ENCODE measurements around the gene USO1.

Gene USO1

GRCh38 chr4:75830906-75831305, 106.5 kb downstream of the USO1 start:
- H3K9me3 ChIP-seq (ENCODE audit: control insufficient read depth, low read length) = no peaks in the 10 kb centered on the region
- no peaks in the 10 kb centered on the region for H3K4me1 ChIP-seq (ENCODE audit: control insufficient read depth, insufficient read depth, low read depth, low read length)
- no peak overlapping the region for H3K23ac ChIP-seq (ENCODE audit: low read length in 2 of 2)
- no CpG with 5 or more reads among the region's 1 CpG for WGBS
- H2BK5ac ChIP-seq (ENCODE audit: low read depth, low read length, poor library complexity, severe bottlenecking) = no peak overlapping the region
- H3K4ac ChIP-seq (ENCODE audit: low read depth in 1 of 2, low read length in 2 of 2) = no peak overlapping the region
- no peak overlapping the region for H3K18ac ChIP-seq (ENCODE audit: low read depth in 1 of 2, low read length in 2 of 2)
- H3K14ac ChIP-seq (ENCODE audit: low read length in 2 of 2) = no peak overlapping the region
- H3K9ac ChIP-seq (ENCODE audit: low read length) = no peak overlapping the region
- no peaks in the 10 kb centered on the region for H3K27me3 ChIP-seq (ENCODE audit: control insufficient read depth in 1 of 2, insufficient read depth in 1 of 2, low read length in 2 of 2)
- no peak overlapping the region for H2AK5ac ChIP-seq (ENCODE audit: low read length, severe bottlenecking)
- no peaks in the 10 kb centered on the region for H3K79me1 ChIP-seq (replicated peaks; ENCODE audit: low read length, poor library complexity, severe bottlenecking)
- no peak overlapping the region for H2AFZ ChIP-seq (ENCODE audit: low read depth, low read length)
- DNase-seq = no peak
- no peak overlapping the region for H2BK12ac ChIP-seq (ENCODE audit: low read length in 2 of 2)
- no peak overlapping the region for H4K91ac ChIP-seq (ENCODE audit: low read length)
- H2BK15ac ChIP-seq (ENCODE audit: low read depth, poor library complexity, severe bottlenecking) = no peak overlapping the region
- no peak overlapping the region for H3K4me2 ChIP-seq (ENCODE audit: low read length, poor library complexity, severe bottlenecking)
- no peaks in the 10 kb centered on the region for H3K36me3 ChIP-seq (ENCODE audit: control insufficient read depth in 1 of 2, insufficient read depth in 2 of 2, low read depth in 1 of 2, low read length in 2 of 2)
- H2BK120ac ChIP-seq (ENCODE audit: low read depth, low read length) = no peak overlapping the region
- no peak overlapping the region for H3K27ac ChIP-seq (ENCODE audit: low read length, poor library complexity, severe bottlenecking)
- H3K4me3 ChIP-seq (ENCODE audit: insufficient read depth in 1 of 2, low read depth in 1 of 2, low read length in 2 of 2) = no peak overlapping the region
- H4K8ac ChIP-seq (ENCODE audit: low read length) = no peak overlapping the region

DNA sequence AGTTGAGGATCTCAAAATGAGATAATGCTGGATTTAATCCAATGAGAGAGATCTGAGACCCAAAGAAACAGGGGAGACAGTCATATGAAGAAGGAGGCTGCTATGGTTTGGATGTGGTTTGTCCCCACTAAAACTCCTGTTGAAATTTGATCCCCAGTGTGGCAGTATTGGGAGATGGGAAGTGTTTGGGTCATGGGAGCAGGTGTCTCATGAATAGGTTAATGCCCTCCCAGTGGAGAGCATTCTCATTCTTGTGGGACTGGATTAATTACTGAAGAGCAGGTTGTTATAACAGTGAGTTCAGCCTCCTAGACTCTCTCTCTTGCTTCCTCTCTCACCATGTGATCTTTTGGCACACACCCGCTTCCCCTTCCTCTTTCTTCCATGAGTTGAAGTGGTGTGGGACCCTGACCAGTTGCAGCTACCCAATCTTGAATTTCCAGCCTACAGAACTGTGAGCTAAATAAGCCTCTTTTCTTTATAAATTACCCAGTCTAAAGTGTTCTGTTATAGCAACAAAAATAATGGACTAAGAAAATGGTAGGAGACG, 107.6 kb downstream of the USO1 start:
- H2BK12ac ChIP-seq (ENCODE audit: low read length in 2 of 2) = no peak overlapping the region
- no peak overlapping the region for H3K4ac ChIP-seq (ENCODE audit: low read depth in 1 of 2, low read length in 2 of 2)
- no peak overlapping the region for H3K14ac ChIP-seq (ENCODE audit: low read length in 2 of 2)
- H3K18ac ChIP-seq (ENCODE audit: low read depth in 1 of 2, low read length in 2 of 2) = no peak overlapping the region
- no peaks in the 10 kb centered on the region for H3K9me3 ChIP-seq (ENCODE audit: control insufficient read depth, low read length)
- no peak overlapping the region for H3K4me3 ChIP-seq (ENCODE audit: insufficient read depth in 1 of 2, low read depth in 1 of 2, low read length in 2 of 2)
- no peak overlapping the region for H3K9ac ChIP-seq (ENCODE audit: low read length)
- H3K27ac ChIP-seq (ENCODE audit: low read length, poor library complexity, severe bottlenecking) = no peak overlapping the region
- H2BK5ac ChIP-seq (ENCODE audit: low read depth, low read length, poor library complexity, severe bottlenecking) = no peak overlapping the region
- no peaks in the 10 kb centered on the region for H3K4me1 ChIP-seq (ENCODE audit: control insufficient read depth, insufficient read depth, low read depth, low read length)
- H4K91ac ChIP-seq (ENCODE audit: low read length) = no peak overlapping the region
- no peak overlapping the region for H2AFZ ChIP-seq (ENCODE audit: low read depth, low read length)
- WGBS = 83% methylated on average over 2 of the region's 2 CpGs
- H3K27me3 ChIP-seq (ENCODE audit: control insufficient read depth in 1 of 2, insufficient read depth in 1 of 2, low read length in 2 of 2) = no peaks in the 10 kb centered on the region
- H3K4me2 ChIP-seq (ENCODE audit: low read length, poor library complexity, severe bottlenecking) = no peak overlapping the region
- no peak overlapping the region for H2BK120ac ChIP-seq (ENCODE audit: low read depth, low read length)
- H3K23ac ChIP-seq (ENCODE audit: low read length in 2 of 2) = no peak overlapping the region
- DNase-seq = no peak
- no peaks in the 10 kb centered on the region for H3K36me3 ChIP-seq (ENCODE audit: control insufficient read depth in 1 of 2, insufficient read depth in 2 of 2, low read depth in 1 of 2, low read length in 2 of 2)
- no peak overlapping the region for H4K8ac ChIP-seq (ENCODE audit: low read length)
- no peak overlapping the region for H2AK5ac ChIP-seq (ENCODE audit: low read length, severe bottlenecking)
- no peaks in the 10 kb centered on the region for H3K79me1 ChIP-seq (replicated peaks; ENCODE audit: low read length, poor library complexity, severe bottlenecking)
- no peak overlapping the region for H2BK15ac ChIP-seq (ENCODE audit: low read depth, poor library complexity, severe bottlenecking)

DNA sequence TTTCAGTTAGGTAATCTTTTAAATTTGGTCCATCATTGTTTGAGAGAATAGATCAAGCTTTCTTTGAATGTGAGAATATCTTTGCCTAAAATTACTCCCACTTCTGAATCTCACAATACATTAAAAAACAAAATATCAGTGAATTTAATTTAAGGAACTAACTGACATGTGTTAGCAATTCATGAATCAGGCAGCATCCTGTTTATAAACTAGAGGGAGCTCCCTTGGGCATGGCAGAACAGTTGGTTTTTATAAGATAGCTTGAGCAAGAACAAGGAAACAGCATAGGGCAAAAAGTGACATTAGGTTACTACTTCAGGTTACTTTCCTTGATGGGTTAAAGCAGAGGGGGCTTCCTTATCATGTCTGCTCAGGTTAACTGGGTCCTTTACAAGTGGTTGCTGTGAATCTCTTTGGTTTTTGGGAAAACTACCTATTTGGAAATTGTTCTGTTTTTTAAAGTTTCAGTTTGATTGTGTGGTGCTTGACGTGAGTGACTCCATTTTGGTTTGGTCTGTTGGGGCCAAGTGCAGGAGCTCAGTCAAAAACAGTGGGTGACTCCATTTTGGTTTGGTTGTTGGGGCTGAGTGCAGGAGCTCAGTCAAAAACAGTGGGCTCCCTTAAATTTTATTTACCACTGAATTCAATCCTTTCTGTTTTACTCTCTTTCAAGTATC, 109.9 kb downstream of the USO1 start:
- Histone ChIP-seq H2AK5ac (ENCODE audit: low read length, severe bottlenecking) (no peak overlapping the region), H3K9me3 (ENCODE audit: control insufficient read depth, low read length) (no peaks in the 10 kb centered on the region), H3K27me3 (ENCODE audit: control insufficient read depth in 1 of 2, insufficient read depth in 1 of 2, low read length in 2 of 2) (no peaks in the 10 kb centered on the region), H4K91ac (ENCODE audit: low read length) (no peak overlapping the region), H3K27ac (ENCODE audit: low read length, poor library complexity, severe bottlenecking) (no peak overlapping the region), H2BK12ac (ENCODE audit: low read length in 2 of 2) (no peak overlapping the region), H3K36me3 (ENCODE audit: control insufficient read depth in 1 of 2, insufficient read depth in 2 of 2, low read depth in 1 of 2, low read length in 2 of 2) (no peaks in the 10 kb centered on the region), H2BK15ac (ENCODE audit: low read depth, poor library complexity, severe bottlenecking) (no peak overlapping the region), H3K4me1 (ENCODE audit: control insufficient read depth, insufficient read depth, low read depth, low read length) (no peaks in the 10 kb centered on the region), H2AFZ (ENCODE audit: low read depth, low read length) (no peak overlapping the region), H3K4me3 (ENCODE audit: insufficient read depth in 1 of 2, low read depth in 1 of 2, low read length in 2 of 2) (no peak overlapping the region), H3K4me2 (ENCODE audit: low read length, poor library complexity, severe bottlenecking) (no peak overlapping the region), H3K4ac (ENCODE audit: low read depth in 1 of 2, low read length in 2 of 2) (no peak overlapping the region), H3K79me1 (replicated peaks; ENCODE audit: low read length, poor library complexity, severe bottlenecking) (no peaks in the 10 kb centered on the region), H3K14ac (ENCODE audit: low read length in 2 of 2) (no peak overlapping the region), H4K8ac (ENCODE audit: low read length) (no peak overlapping the region), H3K18ac (ENCODE audit: low read depth in 1 of 2, low read length in 2 of 2) (no peak overlapping the region), H3K9ac (ENCODE audit: low read length) (peak overlapping the region; percentile 60), H3K23ac (ENCODE audit: low read length in 2 of 2) (no peak overlapping the region), H2BK120ac (ENCODE audit: low read depth, low read length) (no peak overlapping the region), H2BK5ac (ENCODE audit: low read depth, low read length, poor library complexity, severe bottlenecking) (no peak overlapping the region)
- DNase-seq = no peak
- 92% methylated on average over 1 of the region's 1 CpG for WGBS

GRCh38 chr4:75834772-75835154, 110.4 kb downstream of the USO1 start:
- Histone ChIP-seq H2BK12ac (ENCODE audit: low read length in 2 of 2) (no peak overlapping the region), H3K27ac (ENCODE audit: low read length, poor library complexity, severe bottlenecking) (no peak overlapping the region), H2BK15ac (ENCODE audit: low read depth, poor library complexity, severe bottlenecking) (no peak overlapping the region), H2BK120ac (ENCODE audit: low read depth, low read length) (no peak overlapping the region), H4K91ac (ENCODE audit: low read length) (no peak overlapping the region), H4K8ac (ENCODE audit: low read length) (no peak overlapping the region), H3K14ac (ENCODE audit: low read length in 2 of 2) (no peak overlapping the region), H3K4me1 (ENCODE audit: control insufficient read depth, insufficient read depth, low read depth, low read length) (no peaks in the 10 kb centered on the region), H2AK5ac (ENCODE audit: low read length, severe bottlenecking) (no peak overlapping the region), H2AFZ (ENCODE audit: low read depth, low read length) (no peak overlapping the region), H3K4ac (ENCODE audit: low read depth in 1 of 2, low read length in 2 of 2) (no peak overlapping the region), H2BK5ac (ENCODE audit: low read depth, low read length, poor library complexity, severe bottlenecking) (no peak overlapping the region), H3K4me3 (ENCODE audit: insufficient read depth in 1 of 2, low read depth in 1 of 2, low read length in 2 of 2) (no peak overlapping the region), H3K18ac (ENCODE audit: low read depth in 1 of 2, low read length in 2 of 2) (no peak overlapping the region), H3K9ac (ENCODE audit: low read length) (peak overlapping the region; percentile 60), H3K4me2 (ENCODE audit: low read length, poor library complexity, severe bottlenecking) (no peak overlapping the region), H3K9me3 (ENCODE audit: control insufficient read depth, low read length) (no peaks in the 10 kb centered on the region), H3K36me3 (ENCODE audit: control insufficient read depth in 1 of 2, insufficient read depth in 2 of 2, low read depth in 1 of 2, low read length in 2 of 2) (no peaks in the 10 kb centered on the region), H3K27me3 (ENCODE audit: control insufficient read depth in 1 of 2, insufficient read depth in 1 of 2, low read length in 2 of 2) (no peaks in the 10 kb centered on the region), H3K23ac (ENCODE audit: low read length in 2 of 2) (no peak overlapping the region), H3K79me1 (replicated peaks; ENCODE audit: low read length, poor library complexity, severe bottlenecking) (no peaks in the 10 kb centered on the region)
- no peak for DNase-seq
- 100% methylated on average over 1 of the region's 2 CpGs for WGBS
